Cardiac fibroblast (primary cell): ENCODE data around the gene DLG5.

Experiments
- DNase-seq, 2 donors: peaks; one replicate each; pipeline versions ENCODE4 v3.0.0 to v3.0.0-alpha.2; 2010; ENCODE audit warnings: low read depth in 2 of 2
- H3K4me3 ChIP-seq, 2 donors: replicated peaks in 1 of 2; 1 replicate in 1 of 2; 2 replicates in 1 of 2; pipeline ENCODE4 v1.5.1; 2011; ENCODE audit warnings: low read depth in 2 of 2, low read length in 2 of 2, mild to moderate bottlenecking in 2 of 2, moderate library complexity in 1 of 2
- CTCF ChIP-seq: IDR thresholded peaks from one replicate; pipeline ENCODE4 v1.5.1; 2011; ENCODE audit warnings: low read depth, mild to moderate bottlenecking, low read length, inconsistent platforms

The DLG5 gene

GRCh38 chr10:77949167-77949566, 22.6 kb upstream of the DLG5 start:
- no peak for TF ChIP-seq CTCF
- DNase-seq = peak; percentile 27 to 66
- no peak overlapping the region for H3K4me3 ChIP-seq

- TF ChIP-seq CTCF = no peak
- H3K4me3 ChIP-seq = no peak overlapping the region
- DNase-seq = peak in 1 of 2 donors; percentile 43
Measured at GRCh38 chr10:77946084-77946483, 19.5 kb upstream of the DLG5 start.

- no peak overlapping the region for H3K4me3 ChIP-seq
- TF ChIP-seq CTCF = no peak
- DNase-seq = peak; percentile 85 to 97
Measured at GRCh38 chr10:77944519-77944918, 18.0 kb upstream of the DLG5 start.

GRCh38 chr10:77943121-77943901, 16.8 kb upstream of the DLG5 start:
- no peak for TF ChIP-seq CTCF
- no peak overlapping the region for H3K4me3 ChIP-seq
- DNase-seq = peak; percentile 75 to 76

GRCh38 chr10:77941790-77942189, 15.2 kb upstream of the DLG5 start:
- no peak for DNase-seq
- no peak for TF ChIP-seq CTCF
- no peak overlapping the region for H3K4me3 ChIP-seq

- DNase-seq = no peak
- no peak for TF ChIP-seq CTCF
- no peak overlapping the region for H3K4me3 ChIP-seq
Measured at GRCh38 chr10:77940627-77941026, 14.1 kb upstream of the DLG5 start.

- no peak for DNase-seq
- no peak overlapping the region for H3K4me3 ChIP-seq
- no peak for TF ChIP-seq CTCF
Measured at GRCh38 chr10:77940225-77940624, 13.7 kb upstream of the DLG5 start.
